Activated CD8-positive, alpha-beta T cell treated with anti-CD3 and anti-CD28 coated beads, Interleukin-2, amount 10 ng/mL, durations not matched to agents 7 days and 5 days (primary cell): ENCODE data around the gene ITGB5. TPM values are rescaled to one million over a fixed set of nuclear protein-coding genes. Genes with fewer than 3 reads are reported as not detected.
A peak's percentile ranks its signal among the peaks of the same experiment; 100 is the strongest.
"Not testable (repeated sequence)": the region's sequence is repeated elsewhere in the genome, so short reads cannot be mapped to it uniquely, and the experiment has no call there.

ENCODE experiments used
- ATAC-seq: fragments of 150-1000 bp; cut with Tn5 transposase; one replicate; pipeline ENCODE4 v1.10.0; 2021; ENCODE audit warnings: moderate library complexity
- CTCF ChIA-PET: fragments of 350-600 bp; sonication (Branson Sonifier 250); formaldehyde crosslinking; loops from one replicate; lab custom pipeline; 2021; ENCODE audit warnings: antibody characterized with exemption; lab: Charles Lee
- POLR2A ChIA-PET: fragments of 350-600 bp; sonication (Branson Sonifier 250); formaldehyde crosslinking; loops from one replicate; lab custom pipeline; 2021; ENCODE audit warnings: antibody characterized with exemption; lab: Charles Lee
- DNase-seq: peaks from one replicate; pipeline ENCODE4 v3.0.0-alpha.2; 2020
- H3K27ac Mint-ChIP-seq: one replicate; pipeline ENCODE4 v1.8.0; 2021; ENCODE audit warnings: mild to moderate bottlenecking, mixed read lengths
- H3K27me3 Mint-ChIP-seq: one replicate; pipeline ENCODE4 v1.8.0; 2021; ENCODE audit warnings: low read depth, mixed read lengths
- H3K36me3 Mint-ChIP-seq: one replicate; pipeline ENCODE4 v1.8.0; 2021; ENCODE audit warnings: low read depth, mixed read lengths
- H3K4me1 Mint-ChIP-seq: one replicate; pipeline ENCODE4 v1.8.0; 2021; ENCODE audit warnings: low read depth, mixed read lengths
- H3K4me3 Mint-ChIP-seq: one replicate; pipeline ENCODE4 v1.8.0; 2021; ENCODE audit warnings: mild to moderate bottlenecking, mixed read lengths
- H3K9me3 Mint-ChIP-seq: one replicate; pipeline ENCODE4 v1.8.0; 2022; ENCODE audit warnings: mixed read lengths; ENCODE audit not compliant: insufficient read depth
- total RNA-seq, 2 experiments: library from RNA; stranded (reverse); gene quantifications; one replicate each; pipeline ENCODE4 v1.2.3, GENCODE V29; 2021

Gene ITGB5
- total RNA-seq, 2 experiments from 2014 or later = not detected

GRCh38 chr3:124802061-124802698, 85.0 kb downstream of the ITGB5 start:
- ChIA-PET CTCF (no interaction called here), POLR2A (no interaction called here)
- Mint-ChIP-seq H3K9me3 (no peaks in the 10 kb centered on the region), H3K4me3 (no peak overlapping the region), H3K27me3 (no peaks in the 10 kb centered on the region), H3K4me1 (no peaks in the 10 kb centered on the region), H3K36me3 (no peaks in the 10 kb centered on the region), H3K27ac (no peak overlapping the region)
- DNase-seq (no peak), ATAC-seq (no peak)

- ATAC-seq = no peak
- POLR2A ChIA-PET = no interaction called here
- no peaks in the 10 kb centered on the region for H3K36me3 Mint-ChIP-seq
Observed at GRCh38 chr3:124800511-124801258, 86.5 kb downstream of the ITGB5 start.

GRCh38 chr3:124800076-124800475, 87.1 kb downstream of the ITGB5 start:
- DNase-seq (no peak), ATAC-seq (no peak)
- Mint-ChIP-seq H3K9me3 (no peaks in the 10 kb centered on the region), H3K4me1 (no peaks in the 10 kb centered on the region), H3K36me3 (no peaks in the 10 kb centered on the region), H3K4me3 (no peak overlapping the region), H3K27me3 (no peaks in the 10 kb centered on the region), H3K27ac (no peak overlapping the region)
- CTCF ChIA-PET = no interaction called here
- POLR2A ChIA-PET = no interaction called here

More at GRCh38 chr3:124800511-124801258, 86.5 kb downstream of the ITGB5 start:
- no peak overlapping the region for H3K4me3 Mint-ChIP-seq
- DNase-seq = no peak
- H3K27me3 Mint-ChIP-seq = no peaks in the 10 kb centered on the region
- no peaks in the 10 kb centered on the region for H3K9me3 Mint-ChIP-seq
- no peaks in the 10 kb centered on the region for H3K4me1 Mint-ChIP-seq
- H3K27ac Mint-ChIP-seq = no peak overlapping the region
- CTCF ChIA-PET = no interaction called here

- CTCF ChIA-PET = no interaction called here
- POLR2A ChIA-PET = no interaction called here
- no peak for ATAC-seq
Observed at GRCh38 chr3:124799676-124800075, 87.5 kb downstream of the ITGB5 start.

GRCh38 chr3:124797426-124797945, 89.7 kb downstream of the ITGB5 start:
- H3K4me3 Mint-ChIP-seq = no peak overlapping the region
- H3K9me3 Mint-ChIP-seq = no peaks in the 10 kb centered on the region
- ChIA-PET CTCF (interaction anchor here (1.4 to 1.5 kb wide), 2 partner anchors 11 to 37 kb away, joined by 4 to 5 read pairs; no protein-coding TSS in a partner anchor), POLR2A (no interaction called here)
- H3K36me3 Mint-ChIP-seq = no peaks in the 10 kb centered on the region
- DNase-seq (no peak), ATAC-seq (no peak)
- peaks cover 6% of the 10 kb centered on the region for H3K27me3 Mint-ChIP-seq
- no peaks in the 10 kb centered on the region for H3K4me1 Mint-ChIP-seq
- no peak overlapping the region for H3K27ac Mint-ChIP-seq

More at GRCh38 chr3:124799676-124800075, 87.5 kb downstream of the ITGB5 start:
- Mint-ChIP-seq H3K9me3 (no peaks in the 10 kb centered on the region), H3K36me3 (no peaks in the 10 kb centered on the region), H3K4me3 (no peak overlapping the region), H3K27me3 (peaks cover 3% of the 10 kb centered on the region), H3K4me1 (no peaks in the 10 kb centered on the region), H3K27ac (no peak overlapping the region)
- no peak for DNase-seq

- ATAC-seq = no peak
- no peak overlapping the region for H3K4me3 Mint-ChIP-seq
- DNase-seq = no peak
- peaks cover 6% of the 10 kb centered on the region for H3K27me3 Mint-ChIP-seq
- no peak overlapping the region for H3K27ac Mint-ChIP-seq
- ChIA-PET POLR2A (interaction anchor here (0.6 kb wide), 1 partner anchor 13 kb away, joined by 3 read pairs; no protein-coding TSS in a partner anchor), CTCF (interaction anchor here (0.6 to 1.4 kb wide), 2 partner anchors 36 to 95 kb away, joined by 3 to 4 read pairs; no protein-coding TSS in a partner anchor)
- no peaks in the 10 kb centered on the region for H3K36me3 Mint-ChIP-seq
- no peaks in the 10 kb centered on the region for H3K9me3 Mint-ChIP-seq
- H3K4me1 Mint-ChIP-seq = peaks cover 4% of the 10 kb centered on the region
Observed at GRCh38 chr3:124796477-124796876, 90.7 kb downstream of the ITGB5 start.

GRCh38 chr3:124793054-124793739, 94.0 kb downstream of the ITGB5 start:
- H3K4me1 Mint-ChIP-seq = peaks cover 7% of the 10 kb centered on the region
- DNase-seq = no peak
- ChIA-PET POLR2A (no interaction called here), CTCF (no interaction called here)
- H3K4me3 Mint-ChIP-seq = no peak overlapping the region
- ATAC-seq = no peak
- H3K36me3 Mint-ChIP-seq = no peaks in the 10 kb centered on the region
- H3K27me3 Mint-ChIP-seq = peaks cover 15% of the 10 kb centered on the region
- H3K9me3 Mint-ChIP-seq = no peaks in the 10 kb centered on the region
- H3K27ac Mint-ChIP-seq = no peak overlapping the region

- Mint-ChIP-seq H3K27ac (no peak overlapping the region), H3K9me3 (no peaks in the 10 kb centered on the region), H3K36me3 (no peaks in the 10 kb centered on the region), H3K27me3 (peaks cover 15% of the 10 kb centered on the region), H3K4me1 (peaks cover 7% of the 10 kb centered on the region), H3K4me3 (no peak overlapping the region)
- ATAC-seq (no peak), DNase-seq (no peak)
- ChIA-PET POLR2A (no interaction called here), CTCF (interaction anchor here (1.2 to 2.2 kb wide), 2 partner anchors 31 to 109 kb away, joined by 3 to 8 read pairs; no protein-coding TSS in a partner anchor)
Observed at GRCh38 chr3:124792341-124793040, 94.7 kb downstream of the ITGB5 start.

GRCh38 chr3:124791639-124792151, 95.5 kb downstream of the ITGB5 start:
- no peaks in the 10 kb centered on the region for H3K9me3 Mint-ChIP-seq
- ATAC-seq (peak; percentile 27), DNase-seq (no peak)
- no peaks in the 10 kb centered on the region for H3K36me3 Mint-ChIP-seq
- ChIA-PET POLR2A (no interaction called here), CTCF (interaction anchor here (1.2 to 2.2 kb wide), 2 partner anchors 31 to 110 kb away, joined by 3 to 8 read pairs; no protein-coding TSS in a partner anchor)
- no peak overlapping the region for H3K27ac Mint-ChIP-seq
- H3K4me1 Mint-ChIP-seq = peaks cover 7% of the 10 kb centered on the region
- H3K27me3 Mint-ChIP-seq = peaks cover 15% of the 10 kb centered on the region
- H3K4me3 Mint-ChIP-seq = no peak overlapping the region

GRCh38 chr3:124791142-124791541, 96.0 kb downstream of the ITGB5 start:
- no peak for DNase-seq
- Mint-ChIP-seq H3K4me1 (peaks cover 7% of the 10 kb centered on the region), H3K9me3 (no peaks in the 10 kb centered on the region), H3K27me3 (peaks cover 15% of the 10 kb centered on the region), H3K36me3 (no peaks in the 10 kb centered on the region), H3K4me3 (no peak overlapping the region), H3K27ac (no peak overlapping the region)
- ChIA-PET POLR2A (no interaction called here), CTCF (interaction anchor here (2.2 kb wide), 1 partner anchor 110 kb away, joined by 8 read pairs; no protein-coding TSS in a partner anchor)
- ATAC-seq = peak; percentile 19

- POLR2A ChIA-PET = not testable (repeated sequence)
Observed at GRCh38 chr3:124789103-124789502, 98.1 kb downstream of the ITGB5 start.

More at GRCh38 chr3:124789103-124789502, 98.1 kb downstream of the ITGB5 start:
- not testable (repeated sequence) for H3K4me3 Mint-ChIP-seq, DNase-seq, H3K27ac Mint-ChIP-seq, ATAC-seq, H3K36me3 Mint-ChIP-seq, H3K9me3 Mint-ChIP-seq
- Mint-ChIP-seq H3K4me1 (peaks cover 10% of the 10 kb centered on the region), H3K27me3 (peaks cover 14% of the 10 kb centered on the region)
- CTCF ChIA-PET = interaction anchor here (3.6 kb wide), 1 partner anchor 112 kb away, joined by 21 read pairs; no protein-coding TSS in a partner anchor
